T-helper 2 cell (primary cell): ENCODE data around the gene KMT5B.

Experiments used
- DNase-seq, 5 experiments: peaks; one replicate each; pipeline versions ENCODE4 v3.0.0 to v3.0.0-alpha.2; 2012 to 2022

Gene KMT5B

DNA sequence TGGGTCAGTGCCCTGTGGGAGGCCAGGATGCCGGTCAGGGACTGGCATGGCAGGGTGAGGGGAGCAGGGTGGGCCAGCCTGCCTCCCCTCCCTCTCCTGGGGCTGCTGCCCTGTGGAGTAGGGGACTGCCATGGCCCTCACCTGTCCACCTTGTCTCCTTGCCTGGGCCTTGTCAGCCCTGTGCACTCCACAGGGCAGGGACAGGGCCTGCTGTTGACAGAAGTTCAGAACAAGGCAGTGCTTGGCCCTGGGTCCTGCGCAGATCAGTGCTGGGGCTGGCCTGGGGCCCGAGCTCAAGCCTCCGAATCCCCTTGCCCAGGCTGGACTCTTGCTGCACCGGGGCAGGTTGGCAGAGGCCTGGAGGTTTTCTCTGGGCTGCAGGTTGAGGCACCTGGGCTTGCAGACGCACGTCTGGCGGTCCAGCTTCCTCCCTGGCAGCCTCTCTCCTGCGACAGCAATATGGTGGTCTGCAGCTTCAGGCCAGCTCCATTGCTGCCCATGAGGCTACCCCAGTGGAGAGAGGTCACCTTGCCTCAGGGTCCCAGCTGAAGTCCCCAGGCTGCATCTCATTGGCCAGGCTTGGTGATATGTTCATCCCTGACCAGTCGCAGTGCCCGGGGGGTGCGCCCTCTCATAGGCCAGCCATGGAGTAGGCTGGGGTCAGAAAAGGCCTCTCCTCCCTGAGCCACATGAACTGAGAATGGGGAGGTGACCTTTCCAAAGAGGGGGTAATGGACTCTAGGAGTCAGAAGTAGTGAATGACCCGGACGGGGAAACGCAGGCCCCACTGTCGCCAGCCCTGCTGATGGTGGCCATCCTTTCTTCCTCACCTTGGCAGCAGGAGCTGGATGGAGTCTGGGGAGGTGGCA, 70.4 kb downstream of the KMT5B start:
- no peak for DNase-seq

DNA sequence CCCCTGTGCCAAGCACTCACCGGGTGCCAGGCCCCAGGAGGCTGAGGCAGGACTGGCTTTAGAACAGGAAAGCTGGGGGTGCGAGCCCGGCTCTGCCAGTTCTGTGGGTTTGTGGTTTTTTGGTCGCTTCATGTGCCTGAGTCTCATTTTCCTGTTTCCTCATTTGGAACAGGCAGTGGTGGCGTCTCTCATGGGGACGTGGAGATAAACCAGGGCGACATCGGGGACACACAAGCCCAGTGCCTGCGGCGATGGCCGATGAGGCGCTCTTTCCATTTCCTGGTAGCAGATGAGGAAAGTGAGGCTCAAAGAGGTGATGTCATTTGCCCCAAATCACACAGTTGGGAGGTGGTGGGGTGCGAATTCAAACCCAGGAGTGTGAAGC, 71.1 kb downstream of the KMT5B start:
- peak in 3 of 5 experiments; percentile 4 to 30 (median 8) for DNase-seq

DNA sequence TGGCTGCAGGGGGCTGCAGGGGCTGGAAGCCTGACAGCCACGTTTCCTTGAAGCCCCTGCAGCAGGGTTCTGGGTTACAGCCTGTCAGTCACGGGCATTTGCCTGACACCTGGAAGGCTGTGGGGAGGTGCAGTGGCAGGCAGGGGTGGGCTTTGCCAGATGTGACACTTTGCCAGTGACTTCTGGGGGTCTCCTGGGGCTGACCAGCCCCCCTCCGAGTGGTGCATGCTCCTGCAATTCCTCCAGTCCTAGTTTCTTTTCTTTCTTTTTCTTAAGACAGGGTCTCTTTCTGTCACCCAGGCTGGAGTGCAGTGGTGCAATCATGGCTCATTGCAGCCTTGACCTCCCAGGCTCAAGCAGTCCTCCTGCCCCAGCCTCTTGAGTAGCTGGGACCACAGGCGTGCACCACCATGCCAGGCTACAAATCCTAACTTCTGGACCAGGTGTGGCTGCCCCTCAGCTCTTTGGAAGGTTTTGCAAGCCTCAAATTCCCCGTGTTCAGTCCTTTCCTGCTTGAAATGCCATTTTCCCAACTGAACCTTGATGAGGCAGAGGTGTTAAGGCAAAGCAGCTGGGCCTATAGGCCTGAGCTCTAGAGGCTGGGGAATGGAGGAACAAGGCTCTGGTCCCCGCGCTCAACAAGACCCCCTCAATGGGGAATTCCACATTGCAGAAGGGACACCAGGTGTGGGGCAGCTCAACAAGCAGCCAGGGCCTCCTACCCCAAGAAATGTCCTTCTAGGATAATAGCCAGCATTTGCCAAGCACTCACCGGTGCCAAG, 71.7 kb downstream of the KMT5B start:
- DNase-seq: no peak

DNA sequence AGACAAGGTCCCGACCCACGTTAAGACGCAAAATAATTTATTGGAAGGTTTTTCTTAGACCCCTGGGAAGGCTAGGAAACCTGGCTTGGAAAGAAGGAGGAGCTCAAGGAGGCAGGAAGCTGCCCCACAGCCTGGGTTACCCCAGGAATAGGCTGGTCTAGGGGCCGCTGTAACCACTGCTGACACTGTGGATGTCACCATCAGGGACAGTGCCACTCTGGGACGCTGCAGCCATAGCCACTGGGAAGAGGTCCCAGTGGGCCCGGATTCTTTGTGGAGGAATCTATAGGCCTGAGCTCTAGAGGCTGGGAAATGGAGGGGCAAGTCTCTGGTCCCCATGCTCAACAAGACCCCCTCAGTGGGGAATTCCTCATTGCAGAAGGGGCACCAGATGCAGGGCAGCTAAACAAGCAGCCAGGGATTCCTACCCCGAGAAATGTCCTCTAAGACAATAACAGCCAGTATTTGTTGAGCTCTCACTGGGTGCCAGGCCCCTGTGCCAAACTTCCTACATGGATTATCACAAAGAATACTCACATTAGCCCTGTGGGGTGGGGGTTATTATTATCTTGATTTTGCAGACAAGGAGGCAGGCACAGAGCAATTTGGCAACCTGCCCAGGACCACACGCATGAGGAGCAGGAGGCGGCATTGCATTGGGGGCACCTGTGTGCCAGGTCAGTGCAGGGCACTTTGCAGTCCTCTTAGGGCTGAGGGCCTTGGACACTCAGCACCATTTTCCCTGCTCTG, 72.4 kb downstream of the KMT5B start:
- no peak for DNase-seq

DNA sequence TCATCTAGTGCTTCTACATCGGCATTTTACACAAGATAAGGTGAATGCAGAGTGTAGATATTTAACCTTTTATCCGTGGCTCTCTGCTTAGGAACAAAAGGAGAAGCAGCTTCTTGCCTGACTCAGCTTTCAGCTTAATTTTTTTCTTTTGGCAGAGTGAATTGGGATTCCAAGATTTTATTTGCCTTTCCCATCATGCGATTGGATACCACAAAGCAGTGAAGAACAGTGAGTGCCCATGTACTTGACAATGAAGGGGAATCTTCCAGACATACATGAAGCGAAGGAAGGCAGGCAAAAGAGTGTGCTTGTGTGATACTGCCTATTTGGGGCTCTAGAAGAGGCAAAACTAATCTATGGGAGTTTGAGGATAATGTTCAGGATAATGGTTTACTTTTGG, 74.9 kb downstream of the KMT5B start:
- DNase-seq: no peak

DNA sequence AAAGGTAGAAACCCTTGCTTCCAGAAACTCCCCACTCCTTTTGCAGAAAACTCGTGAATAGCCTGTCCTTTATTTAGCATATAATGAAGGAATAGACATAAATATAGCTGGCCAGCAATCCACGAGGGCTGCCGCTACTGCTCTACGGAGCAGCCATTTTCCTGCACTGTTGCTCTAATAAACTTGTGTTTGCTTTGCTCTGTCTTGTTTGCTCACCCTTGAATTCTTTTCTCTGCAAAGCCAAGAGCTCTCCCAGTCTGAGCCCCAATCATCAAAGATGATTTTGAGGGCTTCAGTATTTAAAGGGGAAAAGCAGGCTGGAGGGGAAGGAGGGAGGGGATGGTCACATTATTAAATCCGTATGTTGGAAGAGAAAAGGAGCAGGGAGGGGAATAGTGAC, 75.3 kb downstream of the KMT5B start:
- DNase-seq: no peak

DNA sequence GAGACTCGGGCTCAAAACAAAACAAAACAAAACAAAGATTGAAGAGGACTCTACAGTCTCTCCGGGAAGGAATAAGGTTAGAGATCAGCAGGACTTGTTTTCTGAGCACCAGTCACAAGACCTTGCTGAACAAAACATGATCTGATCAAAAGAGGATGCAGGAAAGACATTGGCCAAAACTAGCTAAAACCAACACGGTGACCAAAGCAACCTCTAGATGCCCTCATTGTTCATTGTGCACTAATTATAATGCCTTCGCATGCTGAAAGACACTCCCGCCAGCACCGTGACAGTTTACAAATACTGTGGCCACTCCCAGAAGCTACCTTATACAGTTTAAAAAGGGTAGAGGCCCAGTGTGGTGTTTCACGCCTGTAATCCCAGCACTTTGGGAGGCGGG, 76.2 kb downstream of the KMT5B start:
- DNase-seq: no peak

DNA sequence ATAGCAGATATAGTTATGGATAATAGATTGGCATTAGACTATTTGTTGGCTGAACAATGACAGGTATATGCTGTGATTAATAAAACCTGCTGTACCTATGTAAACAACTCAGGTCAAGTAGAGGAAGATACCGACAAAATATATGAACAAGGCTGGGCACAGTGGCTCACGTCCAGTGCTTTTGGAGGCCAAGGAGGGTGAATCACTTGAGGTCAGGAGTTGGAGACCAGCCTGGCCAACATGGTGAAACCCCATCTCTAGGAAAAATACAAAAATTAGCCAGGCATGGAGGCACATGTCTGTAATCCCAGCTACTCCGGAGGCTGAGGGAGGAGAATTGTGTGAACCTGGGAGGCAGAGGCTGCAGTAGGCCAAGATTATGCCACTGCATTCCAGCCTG, 77.9 kb downstream of the KMT5B start:
- no peak for DNase-seq

DNA sequence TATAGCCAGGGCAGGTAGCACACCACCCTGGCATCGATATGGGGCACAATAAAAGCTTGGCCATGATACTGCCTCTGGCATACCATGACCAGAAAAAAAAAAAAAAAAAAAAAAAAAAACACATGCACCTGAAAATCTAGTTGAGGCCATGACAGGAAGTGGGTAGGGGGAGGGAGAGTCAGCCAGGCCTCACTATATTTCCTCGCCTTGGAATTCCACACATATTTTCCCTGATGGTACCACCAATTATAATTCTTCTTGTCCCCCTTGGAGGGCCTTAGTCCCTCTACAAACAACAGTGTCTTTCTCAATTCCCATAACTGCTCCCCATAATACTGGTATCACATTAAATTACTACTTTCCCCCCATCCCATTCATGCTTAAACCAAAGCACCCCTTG, 79.3 kb downstream of the KMT5B start:
- DNase-seq: no peak

DNA sequence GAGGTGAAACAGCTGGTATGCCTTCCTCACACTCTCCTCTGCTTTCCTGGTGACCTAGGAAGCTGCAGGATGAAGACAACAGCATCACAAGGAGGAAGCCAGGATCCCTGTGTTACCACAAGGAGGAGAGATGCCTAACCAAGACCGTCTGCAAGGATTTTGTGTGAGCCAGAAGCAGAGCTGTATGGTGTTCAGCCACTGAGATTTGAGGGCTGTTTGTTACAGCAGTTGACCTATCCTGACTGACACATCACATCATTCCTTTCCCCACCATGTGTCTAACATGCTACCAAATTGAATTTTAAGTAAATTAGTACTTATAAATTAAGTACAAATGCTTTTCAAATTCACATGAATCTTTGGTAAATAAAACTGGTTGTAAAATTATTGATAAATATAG, 83.0 kb downstream of the KMT5B start:
- DNase-seq: no peak

DNA sequence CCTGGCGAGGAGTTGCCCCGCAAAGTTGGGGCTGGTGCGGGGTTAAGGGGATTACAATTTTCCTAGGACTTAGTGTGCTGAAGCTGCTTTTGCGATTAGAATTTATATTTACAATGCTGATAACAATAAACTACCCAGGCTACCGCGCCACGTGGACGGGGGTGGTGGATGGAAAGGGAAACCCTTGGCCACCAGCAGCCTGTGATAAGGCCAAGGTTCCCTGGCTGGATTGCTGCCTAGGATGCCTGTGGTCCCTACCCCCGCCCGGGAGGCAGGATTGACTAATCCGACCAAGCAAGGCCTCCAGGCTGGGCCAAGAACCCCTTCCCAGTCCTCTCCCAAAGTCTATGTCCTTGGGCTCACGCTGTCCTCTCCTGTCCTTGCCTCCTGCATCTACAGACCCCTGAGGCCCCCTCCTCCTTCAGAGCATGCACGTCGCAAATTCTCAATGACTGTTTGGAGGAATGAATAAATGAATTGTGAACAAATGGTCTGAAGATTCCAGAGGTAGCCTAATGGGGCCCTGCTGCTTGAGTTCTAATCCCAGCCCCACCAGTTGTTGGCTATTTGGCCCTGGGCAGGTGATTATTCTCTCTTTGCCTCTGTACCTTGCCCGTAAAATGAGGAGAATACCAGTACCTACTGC, 84.3 kb downstream of the KMT5B start:
- no peak for DNase-seq

DNA sequence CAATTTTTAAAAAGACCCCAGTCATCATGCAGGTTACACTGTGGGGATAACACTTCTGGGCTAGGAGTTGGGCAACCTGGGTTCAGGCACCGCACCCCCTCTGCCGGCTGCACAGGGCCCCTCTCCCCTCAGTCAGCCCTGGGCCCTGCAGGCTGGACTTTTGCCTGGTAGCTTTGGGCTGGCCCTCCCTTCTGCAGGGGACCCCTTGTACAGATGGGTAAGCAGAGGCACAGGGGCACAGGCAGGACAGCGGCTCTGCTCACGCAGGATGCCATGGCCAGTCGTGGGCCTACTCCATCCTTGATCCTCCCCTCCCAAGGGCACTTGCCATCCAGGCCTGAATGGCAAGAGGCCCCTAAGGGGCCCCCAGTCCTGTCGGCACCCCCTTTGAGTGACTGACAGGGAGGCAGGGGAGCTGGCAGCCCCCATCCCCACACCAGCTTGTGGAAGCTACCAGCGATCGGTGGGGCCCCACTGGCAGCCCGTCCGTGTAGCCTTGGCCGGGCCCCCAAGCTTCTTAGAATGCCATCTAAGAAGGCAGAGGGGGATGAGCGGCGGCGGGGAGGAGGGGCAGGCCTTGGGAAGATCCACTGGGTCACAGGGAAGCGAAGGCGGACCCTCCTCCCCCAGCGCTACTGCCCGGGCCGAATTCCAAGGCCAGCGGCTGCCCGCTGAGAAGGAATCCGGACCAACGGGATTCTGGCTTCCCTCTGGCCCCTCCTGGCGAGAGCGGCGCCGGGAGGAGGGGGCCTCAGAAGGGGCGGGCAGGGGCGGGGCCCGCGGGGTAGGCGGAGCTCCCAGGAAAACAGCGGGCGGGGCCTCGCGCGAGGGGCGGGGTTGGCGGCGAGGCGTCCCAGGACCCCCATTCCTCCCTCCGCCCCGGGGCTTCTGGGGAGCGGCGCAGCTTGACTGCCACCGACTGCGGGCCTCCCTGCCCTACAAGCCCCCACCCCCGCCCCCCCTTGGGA, 85.1 kb downstream of the KMT5B start:
- no peak for DNase-seq

DNA sequence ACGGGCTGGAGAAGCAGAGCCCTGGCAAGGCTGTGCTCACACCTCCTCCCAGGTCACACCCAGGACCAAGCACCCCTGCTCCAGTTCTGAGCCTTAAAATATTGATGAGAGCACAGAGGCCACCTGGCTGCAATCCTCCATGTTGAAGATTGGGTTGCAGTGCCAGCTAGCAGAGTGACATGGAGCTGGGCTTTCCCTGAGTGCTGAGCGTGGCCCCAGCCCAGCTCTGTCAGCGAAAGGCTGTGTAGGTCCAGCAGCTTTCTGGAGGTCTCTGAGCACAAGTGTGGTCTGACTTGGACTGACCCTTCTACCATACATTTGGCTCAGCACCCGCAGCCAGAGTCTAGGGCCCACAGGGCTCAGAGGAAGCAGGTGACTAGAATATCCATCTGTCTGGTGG, 87.9 kb downstream of the KMT5B start:
- DNase-seq: no peak

DNA sequence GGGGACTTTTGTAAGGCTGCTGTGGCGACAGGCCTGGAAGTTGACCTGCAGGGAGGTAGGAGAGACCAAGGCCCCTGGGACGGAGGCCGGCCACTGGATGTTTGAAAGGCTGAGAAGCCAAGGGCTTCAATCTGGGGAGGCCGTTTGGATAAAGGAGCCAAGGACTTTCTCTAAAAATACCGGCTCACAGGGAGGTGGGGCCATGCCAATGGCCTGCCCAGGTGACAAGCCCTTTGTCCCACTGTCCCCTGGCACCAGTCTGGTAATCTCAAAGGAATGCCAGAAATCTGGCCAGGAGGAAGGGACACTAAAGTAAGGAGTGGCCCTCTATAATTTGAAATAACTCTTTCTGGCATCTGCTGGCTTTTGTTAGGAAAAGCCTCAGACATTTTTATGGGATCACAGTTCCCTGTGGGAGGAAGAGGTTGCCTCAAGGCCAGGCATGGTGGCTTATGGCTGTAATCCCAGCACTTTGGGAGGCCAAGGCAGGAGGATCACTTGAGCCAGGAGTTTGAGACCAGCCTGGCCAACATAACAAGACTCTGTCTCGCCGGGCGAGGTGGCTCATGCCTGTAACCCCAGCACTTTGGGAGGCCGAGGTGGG, 90.1 kb downstream of the KMT5B start:
- DNase-seq: no peak

DNA sequence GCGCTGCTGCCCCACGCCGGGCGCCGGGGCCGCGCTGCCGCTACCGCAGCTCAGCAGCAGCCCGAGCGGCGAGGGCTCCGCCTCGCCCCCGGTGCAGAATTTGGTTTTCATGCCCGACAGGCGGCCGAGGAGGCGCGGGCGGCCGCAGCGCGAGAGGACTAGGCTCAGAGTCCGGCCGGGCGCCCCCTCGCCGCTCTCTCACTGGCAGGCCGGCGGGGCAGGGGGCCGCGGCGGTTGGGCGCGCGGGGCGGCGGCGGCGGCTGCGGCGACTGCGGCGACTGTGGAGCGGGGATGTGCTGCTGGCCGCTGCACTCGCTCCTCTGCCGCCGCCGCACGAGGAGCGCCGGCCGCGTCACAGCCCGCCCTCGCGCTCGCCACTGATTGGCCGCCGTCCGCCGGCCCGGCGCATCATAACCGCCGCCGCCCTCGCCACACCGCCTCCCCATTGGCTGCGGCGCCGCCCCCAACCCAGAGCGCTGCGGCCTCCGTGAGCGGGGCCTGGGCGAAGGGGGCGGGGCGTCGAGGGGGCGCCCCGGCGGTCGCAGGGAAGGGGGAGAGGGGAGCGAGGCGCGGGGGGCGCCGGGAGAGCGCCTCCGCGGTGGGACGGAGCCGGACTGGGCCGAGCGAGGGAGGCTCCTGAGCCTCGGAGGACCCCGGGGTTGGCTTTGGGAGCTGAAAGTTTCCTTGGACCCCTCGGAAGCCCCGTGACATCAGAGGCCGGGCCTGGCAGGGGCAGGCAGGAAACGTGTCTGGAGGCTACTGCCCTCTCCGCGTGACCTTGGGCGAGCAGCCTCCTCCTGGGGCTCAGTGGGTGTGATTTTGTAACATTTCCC, 91.8 kb downstream of the KMT5B start, which contains the start of gene CHKA:
Gene CHKA, minus strand, starts transcription at position 322 of the 833 bp plus-strand sequence. Its CDS starts 211 bp downstream, at position 111.
- DNase-seq: peak; percentile 72 to 91 (median 79)

DNA sequence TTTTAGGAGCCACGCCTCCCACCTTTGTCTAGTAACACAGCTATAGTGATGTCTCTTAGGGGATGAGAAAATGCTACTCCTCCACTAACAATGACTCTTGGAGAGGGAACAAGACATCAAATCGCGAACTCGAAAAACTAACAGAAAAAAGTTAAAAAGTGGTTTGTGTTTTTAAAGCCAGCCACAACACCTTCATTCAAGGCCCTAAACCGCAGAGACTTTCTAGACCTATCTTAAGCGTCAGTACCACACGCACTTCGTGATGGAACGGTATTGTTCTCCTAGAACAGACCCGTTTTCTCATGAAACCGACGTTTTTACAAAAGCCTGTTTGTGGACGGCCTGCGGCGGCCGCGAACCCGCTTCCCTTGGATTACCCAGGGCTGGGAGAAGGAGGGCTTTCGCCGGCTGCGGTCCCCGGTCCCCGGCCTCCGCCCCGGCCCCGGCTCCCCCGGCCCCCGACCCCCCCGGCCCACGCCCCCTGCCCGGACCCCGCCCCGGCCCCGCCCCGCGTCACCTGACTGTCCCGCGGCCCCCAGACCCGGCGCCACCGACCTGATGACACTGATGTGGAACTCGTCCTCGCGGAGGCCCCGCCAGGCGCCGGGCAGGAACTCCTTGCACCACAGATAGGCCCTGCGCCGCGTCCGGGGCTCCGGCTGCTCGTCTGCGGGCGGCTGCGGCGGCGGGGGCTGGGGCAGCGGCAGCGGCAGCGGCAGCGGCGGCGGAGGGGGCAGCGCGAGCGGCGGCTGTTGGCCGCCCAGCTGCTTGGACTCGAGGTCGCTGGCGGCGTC, 92.6 kb downstream of the KMT5B start:
- peak; percentile 9 to 75 (median 38) for DNase-seq

DNA sequence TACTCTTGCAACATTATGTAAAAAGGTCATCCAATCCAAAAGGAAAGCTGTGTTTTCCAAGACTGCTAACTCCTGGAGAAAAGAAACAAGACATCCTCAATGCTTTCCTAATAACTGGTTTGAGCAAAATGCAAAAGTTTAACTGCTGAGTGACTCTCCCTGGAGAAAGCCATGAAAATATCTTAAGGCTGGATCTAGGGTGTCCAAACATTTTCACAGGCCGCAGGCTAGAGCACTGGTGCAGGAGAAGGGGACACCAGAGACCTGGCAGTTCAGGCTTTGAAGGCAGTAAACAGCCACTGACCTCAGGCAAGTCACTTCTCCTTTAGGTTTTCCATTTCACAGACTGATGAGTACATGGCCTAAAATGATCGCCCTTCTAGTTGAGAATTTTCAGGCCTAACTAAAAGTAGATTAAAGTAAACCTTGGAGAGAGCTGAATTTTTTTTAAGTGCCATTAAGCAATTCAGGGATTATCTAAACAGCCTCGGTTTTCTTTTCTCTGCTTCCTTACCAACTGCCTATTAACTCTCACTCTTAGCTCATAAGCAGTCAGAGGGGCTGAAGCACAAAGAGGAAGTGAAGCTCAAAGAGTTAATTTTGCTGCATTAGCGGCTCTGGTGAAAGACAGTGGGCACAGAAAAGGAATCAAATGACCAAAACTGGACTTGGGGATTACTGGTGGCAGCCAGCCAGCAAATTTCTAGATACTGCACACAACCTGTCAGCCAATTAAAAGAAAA, 94.2 kb downstream of the KMT5B start:
- no peak for DNase-seq

DNA sequence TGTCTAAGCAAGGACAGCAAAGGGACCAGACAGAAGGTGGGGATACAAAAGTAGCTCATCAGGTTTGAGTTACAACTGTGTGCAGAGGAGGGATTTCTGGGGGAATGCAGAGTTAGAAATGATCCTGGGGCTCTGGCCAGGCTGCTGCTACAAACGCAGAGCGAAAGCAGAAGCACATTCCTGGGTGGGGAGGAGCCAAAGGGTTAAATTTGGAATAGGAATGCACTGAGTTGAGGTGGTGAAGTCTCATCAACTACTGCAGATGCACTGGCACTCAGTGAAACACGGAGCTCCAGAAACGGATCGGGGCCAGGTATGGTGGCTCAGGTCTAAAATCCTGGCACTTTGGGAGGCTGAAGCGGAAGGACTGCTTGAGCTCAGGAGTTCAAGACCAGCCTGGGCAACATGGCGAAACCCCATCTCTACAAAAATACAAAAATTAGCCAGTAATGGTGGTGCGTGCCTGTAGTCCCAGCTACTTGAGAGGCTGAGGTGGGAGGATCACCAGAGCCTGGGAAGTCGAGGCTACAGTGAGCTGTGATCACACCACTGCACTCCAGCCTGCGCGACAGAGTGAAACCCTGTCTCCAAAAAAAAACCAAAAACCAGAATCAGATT, 95.1 kb downstream of the KMT5B start:
- DNase-seq: no peak
